Activated CD4-positive, alpha-beta memory T cell treated with anti-CD3 and anti-CD28 coated beads for 36 hours (primary cell): Measurements from ENCODE around the gene GPR157. TPM values are rescaled to one million over a fixed set of nuclear protein-coding genes. Genes with fewer than 3 reads are reported as not detected.
A peak's percentile ranks its signal among the peaks of the same experiment; 100 is the strongest.
"Not testable (repeated sequence)": the region's sequence is repeated elsewhere in the genome, so short reads cannot be mapped to it uniquely, and the experiment has no call there.

Experiments
- CTCF ChIA-PET: fragments of 350-600 bp; sonication (Branson Sonifier 250); formaldehyde crosslinking; loops from one replicate; lab custom pipeline; 2021; ENCODE audit warnings: antibody characterized with exemption, inconsistent platforms; lab: Charles Lee
- POLR2A ChIA-PET: fragments of 350-600 bp; sonication (Branson Sonifier 250); formaldehyde crosslinking; loops from one replicate; lab custom pipeline; 2021; ENCODE audit warnings: antibody characterized with exemption; lab: Charles Lee
- DNase-seq: peaks from one replicate; pipeline ENCODE4 v3.0.0-alpha.2; 2020
- H3K27ac Mint-ChIP-seq: one replicate; pipeline ENCODE4 v1.8.0; 2021; ENCODE audit warnings: mixed read lengths
- H3K27me3 Mint-ChIP-seq: one replicate; pipeline ENCODE4 v1.8.0; 2021; ENCODE audit warnings: mixed read lengths
- H3K36me3 Mint-ChIP-seq: one replicate; pipeline ENCODE4 v1.8.0; 2021; ENCODE audit warnings: mixed read lengths
- H3K4me1 Mint-ChIP-seq: one replicate; pipeline ENCODE4 v1.8.0; 2021; ENCODE audit warnings: low read depth, mixed read lengths
- H3K4me3 Mint-ChIP-seq: one replicate; pipeline ENCODE4 v1.8.0; 2021; ENCODE audit warnings: mild to moderate bottlenecking, mixed read lengths
- H3K9me3 Mint-ChIP-seq: one replicate; pipeline ENCODE4 v1.8.0; 2021; ENCODE audit warnings: mixed read lengths
- intact Hi-C: fragments of 100-400 bp; cut with micrococcal nuclease; formaldehyde crosslinking; loops from one replicate; pipeline ENCODE4 v1.15.1; 2023
- total RNA-seq, 2 experiments: library from RNA; stranded (reverse); gene quantifications; one replicate each; pipeline ENCODE4 v1.2.3, GENCODE V29; 2021

GPR157 gene
- total RNA-seq, 2 experiments from 2014 or later: 3.5 to 3.9 TPM

- ChIA-PET CTCF (no interaction called here), POLR2A (no interaction called here)
- H3K9me3 Mint-ChIP-seq: no peaks in the 10 kb centered on the region
- H3K36me3 Mint-ChIP-seq: no peaks in the 10 kb centered on the region
- peak; percentile 68 for DNase-seq
- intact Hi-C loops: no loop called here
- no peak overlapping the region for H3K27ac Mint-ChIP-seq
- no peak overlapping the region for H3K4me3 Mint-ChIP-seq
- peaks cover 4% of the 10 kb centered on the region for H3K4me1 Mint-ChIP-seq
- no peaks in the 10 kb centered on the region for H3K27me3 Mint-ChIP-seq
Measured at GRCh38 chr1:9145021-9145668, 16.2 kb upstream of the GPR157 start.

DNA sequence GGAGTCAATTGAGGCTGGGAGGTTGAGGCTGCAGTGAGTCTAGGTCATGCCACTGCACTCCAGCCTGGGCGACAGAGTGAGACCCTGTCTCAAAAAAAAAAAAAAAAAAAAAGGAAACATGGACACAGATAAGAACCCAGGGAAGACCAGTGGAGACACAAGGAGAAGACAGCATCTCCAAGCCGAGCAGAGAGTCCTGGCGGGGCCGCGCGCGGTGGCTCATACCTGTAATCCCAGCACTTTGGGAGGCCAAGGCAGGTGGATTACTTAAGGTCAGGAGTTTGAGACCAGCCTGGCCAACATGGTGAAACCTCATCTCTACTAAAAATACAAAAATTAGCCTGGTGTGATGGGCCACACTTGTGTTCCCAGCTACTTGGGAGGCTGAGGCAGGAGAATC lies 15.6 kb upstream of the GPR157 start:
- H3K4me1 Mint-ChIP-seq, H3K36me3 Mint-ChIP-seq, H3K27ac Mint-ChIP-seq, H3K27me3 Mint-ChIP-seq, CTCF ChIA-PET, POLR2A ChIA-PET, H3K9me3 Mint-ChIP-seq, H3K4me3 Mint-ChIP-seq, intact Hi-C loops, DNase-seq: not testable (repeated sequence)

DNA sequence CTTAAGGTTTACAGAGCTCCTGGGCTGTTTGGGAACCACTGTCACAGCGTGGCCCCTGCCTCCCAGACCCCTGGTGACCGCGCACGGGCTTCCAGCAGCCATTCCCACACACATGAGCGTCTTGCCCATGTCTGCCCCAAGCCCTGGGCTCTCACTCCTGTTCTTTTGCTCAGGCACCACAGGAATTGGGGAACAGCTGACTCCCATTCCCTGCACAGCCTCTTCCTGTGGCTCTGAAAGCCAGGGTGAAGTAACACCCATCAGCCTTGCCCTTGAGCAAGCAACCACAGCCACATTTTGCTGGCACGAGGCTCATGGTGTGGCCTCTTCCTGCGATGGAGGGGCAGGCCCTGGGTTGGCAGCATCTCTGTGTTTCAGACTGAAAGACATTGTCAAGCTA lies 14.3 kb upstream of the GPR157 start:
- Mint-ChIP-seq H3K9me3 (no peaks in the 10 kb centered on the region), H3K27me3 (no peaks in the 10 kb centered on the region), H3K27ac (no peak overlapping the region), H3K4me3 (no peak overlapping the region), H3K4me1 (peaks cover 4% of the 10 kb centered on the region), H3K36me3 (no peaks in the 10 kb centered on the region)
- intact Hi-C loops: no loop called here
- CTCF ChIA-PET: interaction anchor here (1.6 to 3.4 kb wide), 3 partner anchors 54 to 107 kb away, joined by 6 to 26 read pairs (median 16); no protein-coding TSS in a partner anchor
- DNase-seq: no peak
- POLR2A ChIA-PET: no interaction called here

GRCh38 chr1:9139930-9140329 lies 11.0 kb upstream of the GPR157 start:
- DNase-seq: no peak
- no peaks in the 10 kb centered on the region for H3K36me3 Mint-ChIP-seq
- CTCF ChIA-PET: interaction anchor here (2.9 to 3.1 kb wide), 2 partner anchors 40 to 61 kb away, joined by 17 to 23 read pairs; no protein-coding TSS in a partner anchor
- H3K27ac Mint-ChIP-seq: no peak overlapping the region
- POLR2A ChIA-PET: no interaction called here
- H3K27me3 Mint-ChIP-seq: peaks cover 3% of the 10 kb centered on the region
- no peaks in the 10 kb centered on the region for H3K4me1 Mint-ChIP-seq
- intact Hi-C loops: no loop called here
- H3K9me3 Mint-ChIP-seq: no peaks in the 10 kb centered on the region
- no peak overlapping the region for H3K4me3 Mint-ChIP-seq

DNA sequence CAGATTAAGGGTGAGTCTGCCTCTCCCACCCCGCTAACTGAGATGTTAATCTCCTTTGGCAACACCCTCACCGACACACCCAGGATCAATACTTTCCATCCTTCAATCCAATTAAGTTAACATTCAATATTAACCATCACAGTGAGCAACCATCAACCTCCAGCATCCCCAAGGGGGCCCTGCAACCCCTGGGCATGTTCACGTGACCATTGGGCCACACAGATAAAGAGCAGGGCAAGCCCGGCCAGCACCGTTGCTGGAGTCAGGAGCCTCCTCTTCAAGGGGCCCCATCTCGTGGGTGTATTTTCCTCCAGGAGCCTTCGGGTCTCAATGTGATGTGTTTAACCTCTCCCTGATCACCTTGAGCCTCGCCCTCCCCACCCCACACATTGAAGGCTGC lies 8.0 kb upstream of the GPR157 start:
- no peak for DNase-seq
- H3K27me3 Mint-ChIP-seq: peaks cover 3% of the 10 kb centered on the region
- intact Hi-C loops: no loop called here
- H3K27ac Mint-ChIP-seq: no peak overlapping the region
- ChIA-PET POLR2A (no interaction called here), CTCF (no interaction called here)
- H3K4me1 Mint-ChIP-seq: peaks cover 4% of the 10 kb centered on the region
- no peaks in the 10 kb centered on the region for H3K36me3 Mint-ChIP-seq
- H3K9me3 Mint-ChIP-seq: no peaks in the 10 kb centered on the region
- no peak overlapping the region for H3K4me3 Mint-ChIP-seq

DNA sequence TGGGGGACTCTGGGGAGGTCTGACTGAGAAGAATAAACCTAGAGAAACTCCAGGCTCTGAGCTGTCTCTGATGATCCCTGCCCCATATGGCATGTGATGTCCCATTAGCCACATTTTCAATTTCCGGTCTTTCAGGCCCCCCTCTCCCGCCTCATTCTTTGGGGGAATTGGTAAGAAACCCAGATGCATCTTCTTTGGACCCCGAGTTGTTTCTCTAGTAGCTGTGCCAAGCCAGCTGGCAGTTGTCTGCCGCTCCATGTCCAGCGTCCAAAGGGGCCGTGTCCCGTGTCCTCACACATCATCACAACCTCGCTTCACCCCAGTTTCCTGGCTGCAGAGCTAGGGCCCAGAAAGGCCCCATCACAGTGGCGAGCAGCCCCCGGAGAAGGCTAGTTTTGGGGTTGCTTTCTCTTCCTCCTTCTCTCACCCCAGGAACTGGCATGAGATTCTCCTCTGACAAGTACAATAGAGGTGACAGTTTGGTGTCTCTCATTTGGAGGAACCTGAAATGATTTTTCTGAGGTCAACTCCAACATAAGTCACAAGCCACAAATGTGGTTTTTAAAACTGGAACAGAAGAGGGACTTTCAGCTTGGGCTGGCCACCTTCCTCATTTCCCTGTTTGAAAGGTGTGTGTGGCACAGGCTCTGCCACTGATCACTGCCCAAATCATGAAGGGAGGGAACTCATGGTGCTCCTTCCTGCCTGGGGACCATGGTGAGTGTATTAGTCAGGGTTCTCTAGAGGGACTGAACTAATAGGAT lies 6.4 kb upstream of the GPR157 start:
- H3K9me3 Mint-ChIP-seq: no peaks in the 10 kb centered on the region
- no peak for DNase-seq
- CTCF ChIA-PET: interaction anchor here (3.4 kb wide), 1 partner anchor 24 kb away, joined by 12 read pairs; no protein-coding TSS in a partner anchor
- intact Hi-C loops: no loop called here
- no peak overlapping the region for H3K4me3 Mint-ChIP-seq
- no peaks in the 10 kb centered on the region for H3K36me3 Mint-ChIP-seq
- peaks cover 3% of the 10 kb centered on the region for H3K27me3 Mint-ChIP-seq
- POLR2A ChIA-PET: interaction anchor here (0.6 kb wide), 1 partner anchor 566 kb away, joined by 6 read pairs; no protein-coding TSS in a partner anchor
- peaks cover 13% of the 10 kb centered on the region for H3K4me1 Mint-ChIP-seq
- no peak overlapping the region for H3K27ac Mint-ChIP-seq

- intact Hi-C loops: no loop called here
- POLR2A ChIA-PET: interaction anchor here (0.6 kb wide), 1 partner anchor 1955 kb away, joined by 4 read pairs; no protein-coding TSS in a partner anchor
- Mint-ChIP-seq H3K27me3 (peaks cover 3% of the 10 kb centered on the region), H3K4me1 (peaks cover 16% of the 10 kb centered on the region), H3K27ac (no peak overlapping the region), H3K4me3 (no peak overlapping the region), H3K9me3 (no peaks in the 10 kb centered on the region), H3K36me3 (no peaks in the 10 kb centered on the region)
- CTCF ChIA-PET: interaction anchor here (0.6 to 3.4 kb wide), 4 partner anchors 23 to 1467 kb away, joined by 3 to 12 read pairs (median 5); no protein-coding TSS in a partner anchor
- no peak for DNase-seq
Measured at GRCh38 chr1:9133870-9134585, 5.1 kb upstream of the GPR157 start.

- Mint-ChIP-seq H3K4me1 (peaks cover 45% of the 10 kb centered on the region), H3K4me3 (peak overlapping the region; percentile 58), H3K36me3 (no peaks in the 10 kb centered on the region), H3K9me3 (no peaks in the 10 kb centered on the region), H3K27me3 (no peaks in the 10 kb centered on the region), H3K27ac (no peak overlapping the region)
- peak; percentile 86 for DNase-seq
- intact Hi-C loops: loop anchor here (5.0 to 10.0 kb wide), 3 partner anchors 73 to 785 kb away; partner anchors contain the start of genes CTNNBIP1 and RERE
- ChIA-PET POLR2A (no interaction called here), CTCF (interaction anchor here (1.4 to 2.1 kb wide), 4 partner anchors 12 to 67 kb away, joined by 3 to 11 read pairs (median 6); no protein-coding TSS in a partner anchor)
Measured at GRCh38 chr1:9129266-9130041, 552 bp upstream of the GPR157 start.

GRCh38 chr1:9128166-9128519 lies 759 bp downstream of the GPR157 start:
- Mint-ChIP-seq H3K36me3 (no peaks in the 10 kb centered on the region), H3K4me1 (peaks cover 45% of the 10 kb centered on the region), H3K4me3 (peak overlapping the region; percentile 86), H3K27me3 (no peaks in the 10 kb centered on the region), H3K9me3 (no peaks in the 10 kb centered on the region), H3K27ac (no peak overlapping the region)
- POLR2A ChIA-PET: no interaction called here
- DNase-seq: no peak
- intact Hi-C loops: loop anchor here (5.0 to 10.0 kb wide), 3 partner anchors 74 to 787 kb away; partner anchors contain the start of genes CTNNBIP1 and RERE
- CTCF ChIA-PET: interaction anchor here (2.1 kb wide), 1 partner anchor 11 kb away, joined by 5 read pairs; no protein-coding TSS in a partner anchor

GRCh38 chr1:9127395-9128165 lies 1.3 kb downstream of the GPR157 start:
- Mint-ChIP-seq H3K27me3 (no peaks in the 10 kb centered on the region), H3K27ac (no peak overlapping the region), H3K4me1 (peaks cover 48% of the 10 kb centered on the region), H3K9me3 (no peaks in the 10 kb centered on the region), H3K36me3 (no peaks in the 10 kb centered on the region), H3K4me3 (peak overlapping the region; percentile 86)
- CTCF ChIA-PET: interaction anchor here (1.2 kb wide), 1 partner anchor 53 kb away, joined by 4 read pairs; no protein-coding TSS in a partner anchor
- no peak for DNase-seq
- intact Hi-C loops: loop anchor here (5.0 to 10.0 kb wide), 3 partner anchors 75 to 787 kb away; partner anchors contain the start of genes CTNNBIP1 and RERE
- POLR2A ChIA-PET: no interaction called here
